Pancreas (tissue), 10 donors: ENCODE data around the gene CD40. TPM values are rescaled to one million over a fixed set of nuclear protein-coding genes. Genes with fewer than 3 reads are reported as not detected.

Experiments used
- ATAC-seq, 4 donors: fragments of 200-7000 bp; cut with Tn5 transposase; one replicate each; pipeline versions ENCODE4 v1.8.0 to v1.9.1; 2020; ENCODE audit warnings: mild to moderate bottlenecking in 4 of 4, moderate library complexity in 4 of 4
- DNase-seq, 6 donors: peaks; one replicate each; pipeline ENCODE4 v3.0.0-alpha.2; 2020
- FAIRE-seq: peaks from 2 replicates; lab custom pipeline; 2012; peaks lifted over from hg19 to GRCh38; lab: Jason Lieb, UNC
- H3K27ac ChIP-seq, 4 donors: fragments of 200-600 bp; sonication (generic); 1 replicate in 3 of 4; 2 replicates in 1 of 4; pipeline versions ENCODE4 v1.5.0 to v1.8.0; 2020
- H3K27me3 ChIP-seq, 4 donors: fragments of 200-600 bp; one replicate each; pipeline ENCODE4 v1.8.0; 2021
- H3K36me3 ChIP-seq, 3 donors: fragments of 200-600 bp; sonication (generic) in 1 of 3; one replicate each; pipeline versions ENCODE4 v1.5.0 to v1.8.0; 2020 to 2021
- H3K4me1 ChIP-seq, 3 donors: fragments of 200-600 bp; one replicate each; pipeline ENCODE4 v1.8.0; 2021
- H3K4me3 ChIP-seq, 4 donors: fragments of 200-600 bp; sonication (generic) in 2 of 4; one replicate each; pipeline versions ENCODE4 v1.5.0 to v1.8.0; 2020 to 2021
- H3K9me3 ChIP-seq, 4 donors: fragments of 200-600 bp; one replicate each; pipeline ENCODE4 v1.8.0; 2021
- WGBS, 2 donors: extraction: QIAGEN DNeasy Blood & Tissue Kit; methylation state at CpG; one replicate each; pipeline ENCODE4 v1.1.7; 2013; 5-methylcytosine and 5-hydroxymethylcytosine counted together
- intact Hi-C, 3 donors: fragments of 100-400 bp; cut with DNase I; formaldehyde crosslinking; loops; one replicate each; pipeline versions ENCODE4 v1.11.1 to v1.14.2; 2022
- polyA plus RNA-seq, 2 donors: library from polyadenylated mRNA; stranded (reverse); fragments of 200-250 nt; gene quantifications; one replicate each; pipeline ENCODE4 v1.2.3, GENCODE V29; 2013
- total RNA-seq, 6 donors: library from RNA; stranded (reverse); fragmentation: NEBNext Ultra II Directional in 4 of 6; extraction: Animal tissue kit (Norgen Biotek cat#: 25700) in 4 of 6; gene quantifications; one replicate each; pipeline versions ENCODE4 v1.2.1 to v1.2.4, GENCODE V29; 2021 to 2023
- TF ChIP-seq, protein P1 (sequence below), 4 donors: fragments of 200-600 bp; sonication (generic) in 3 of 4; IDR thresholded peaks; one replicate each; pipeline versions ENCODE4 v1.5.0 to v1.8.0; 2021; ENCODE audit warnings: antibody characterized with exemption in 4 of 4
- donor health status: healthy with polysubstance abuse.
- donor health status: DM: no; HTN: no; CAD: no; lungs with moderate emphysema.
- donor health status: DM: no; HTN: no; CAD: no.
- donor health status: control.
- donor health status: control.
- donor health status: Bipolar disorder and iron deficiency.
- donor health status: DM: yes; HTN: yes; CAD: no.
- donor health status: DM: no; HTN: no; CAD: no.
- donor health status: DM: no; HTN: no; CAD: no.
- donor health status: DM: yes; HTN: yes; CAD: no.

The CD40 gene
- total and polyA plus RNA-seq, 8 donors: 8.4 to 20.8 (median 9.7) TPM

DNA sequence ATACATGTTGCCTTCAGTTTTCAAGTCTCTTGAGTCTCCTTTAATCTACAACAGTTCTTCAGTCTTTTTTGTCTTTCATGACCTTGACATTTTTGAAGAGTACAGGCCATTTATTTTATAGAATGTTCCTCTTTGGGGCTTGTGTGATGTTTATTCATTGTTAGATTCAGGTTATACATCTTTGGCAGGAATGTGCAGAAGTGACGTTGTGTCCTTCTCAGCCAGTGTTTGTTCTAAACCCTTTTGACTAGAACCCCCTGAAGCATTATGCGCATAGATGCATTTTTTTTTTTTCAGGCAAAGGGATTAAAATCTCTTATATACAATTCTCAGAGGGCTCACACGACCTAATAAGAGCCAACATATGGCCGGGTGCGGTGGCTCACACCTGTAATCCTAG lies 17.1 kb upstream of the CD40 start:
- no peak for DNase-seq
- no peak overlapping the region for H3K27ac ChIP-seq
- H3K4me3 ChIP-seq: no peak overlapping the region
- peaks cover 0 to 4% (median 0%) of the 10 kb centered on the region in 4 donors for H3K27me3 ChIP-seq
- intact Hi-C loops: no loop called here
- TF ChIP-seq, protein P1, sequence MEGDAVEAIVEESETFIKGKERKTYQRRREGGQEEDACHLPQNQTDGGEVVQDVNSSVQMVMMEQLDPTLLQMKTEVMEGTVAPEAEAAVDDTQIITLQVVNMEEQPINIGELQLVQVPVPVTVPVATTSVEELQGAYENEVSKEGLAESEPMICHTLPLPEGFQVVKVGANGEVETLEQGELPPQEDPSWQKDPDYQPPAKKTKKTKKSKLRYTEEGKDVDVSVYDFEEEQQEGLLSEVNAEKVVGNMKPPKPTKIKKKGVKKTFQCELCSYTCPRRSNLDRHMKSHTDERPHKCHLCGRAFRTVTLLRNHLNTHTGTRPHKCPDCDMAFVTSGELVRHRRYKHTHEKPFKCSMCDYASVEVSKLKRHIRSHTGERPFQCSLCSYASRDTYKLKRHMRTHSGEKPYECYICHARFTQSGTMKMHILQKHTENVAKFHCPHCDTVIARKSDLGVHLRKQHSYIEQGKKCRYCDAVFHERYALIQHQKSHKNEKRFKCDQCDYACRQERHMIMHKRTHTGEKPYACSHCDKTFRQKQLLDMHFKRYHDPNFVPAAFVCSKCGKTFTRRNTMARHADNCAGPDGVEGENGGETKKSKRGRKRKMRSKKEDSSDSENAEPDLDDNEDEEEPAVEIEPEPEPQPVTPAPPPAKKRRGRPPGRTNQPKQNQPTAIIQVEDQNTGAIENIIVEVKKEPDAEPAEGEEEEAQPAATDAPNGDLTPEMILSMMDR (IDR thresholded peaks at IDR 0.05): no peak
- H3K36me3 ChIP-seq: no peaks in the 10 kb centered on the region
- ATAC-seq: no peak
- no peaks in the 10 kb centered on the region for H3K4me1 ChIP-seq
- 77 to 80% methylated on average over 5 of the region's 5 CpGs for WGBS, 2 donors
- no peak for FAIRE-seq
- H3K9me3 ChIP-seq: no peaks in the 10 kb centered on the region

DNA sequence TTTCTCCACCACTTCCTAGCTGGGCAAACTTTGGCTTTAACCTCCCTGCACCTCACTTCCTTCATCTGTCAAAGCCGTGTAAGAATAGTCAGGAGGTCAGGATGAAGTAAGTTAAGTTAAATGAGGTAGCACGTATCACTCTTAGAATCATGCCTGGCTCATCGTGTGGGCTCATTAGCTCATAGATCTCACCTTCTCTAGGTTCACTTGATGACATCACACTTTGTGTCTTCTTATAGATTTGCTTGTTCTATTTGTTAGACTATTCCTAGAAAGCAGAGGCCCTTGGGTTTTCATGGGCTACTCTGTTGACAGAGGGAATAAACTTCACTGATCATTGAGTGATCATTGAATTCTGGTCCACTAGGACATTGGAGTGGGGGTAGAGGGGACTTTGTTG lies 16.2 kb upstream of the CD40 start:
- H3K4me3 ChIP-seq: no peak overlapping the region
- intact Hi-C loops: no loop called here
- ATAC-seq (no peak), DNase-seq (no peak), FAIRE-seq (no peak)
- no peaks in the 10 kb centered on the region for H3K4me1 ChIP-seq
- TF ChIP-seq, protein P1 (IDR thresholded peaks at IDR 0.05): no peak
- 66 to 75% methylated on average over 3 of the region's 3 CpGs for WGBS, 2 donors
- peaks cover 0 to 6% (median 0%) of the 10 kb centered on the region in 4 donors for H3K27me3 ChIP-seq
- no peaks in the 10 kb centered on the region for H3K9me3 ChIP-seq
- no peak overlapping the region for H3K27ac ChIP-seq
- no peaks in the 10 kb centered on the region for H3K36me3 ChIP-seq

DNA sequence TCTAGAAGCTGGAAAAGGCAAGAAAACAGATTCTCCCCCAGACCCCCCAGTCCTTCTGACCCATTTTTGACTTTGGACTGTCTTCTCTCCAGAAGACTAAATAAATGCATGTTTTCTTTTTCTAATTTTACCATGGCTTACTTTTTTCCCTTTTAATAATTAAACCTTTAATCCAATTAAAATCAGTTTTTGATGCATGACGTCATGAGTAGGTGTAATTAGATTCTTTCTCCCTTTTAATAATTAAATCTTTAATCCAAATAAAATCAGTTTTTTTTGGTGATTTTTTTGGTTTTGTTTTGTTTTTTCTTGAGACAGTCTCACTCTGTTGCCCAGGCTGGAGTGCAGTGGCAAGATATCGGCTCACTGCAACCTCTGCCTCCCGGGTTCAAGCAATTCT lies 15.2 kb upstream of the CD40 start:
- TF ChIP-seq, protein P1 (IDR thresholded peaks at IDR 0.05): no peak
- Histone ChIP-seq H3K4me1 (no peaks in the 10 kb centered on the region), H3K27me3 (peaks cover 0 to 6% (median 0%) of the 10 kb centered on the region in 4 donors), H3K36me3 (no peaks in the 10 kb centered on the region), H3K4me3 (no peak overlapping the region), H3K9me3 (no peaks in the 10 kb centered on the region), H3K27ac (no peak overlapping the region)
- intact Hi-C loops: no loop called here
- FAIRE-seq (no peak), ATAC-seq (no peak), DNase-seq (no peak)
- 53 to 79% methylated on average over 3 of the region's 3 CpGs for WGBS, 2 donors

DNA sequence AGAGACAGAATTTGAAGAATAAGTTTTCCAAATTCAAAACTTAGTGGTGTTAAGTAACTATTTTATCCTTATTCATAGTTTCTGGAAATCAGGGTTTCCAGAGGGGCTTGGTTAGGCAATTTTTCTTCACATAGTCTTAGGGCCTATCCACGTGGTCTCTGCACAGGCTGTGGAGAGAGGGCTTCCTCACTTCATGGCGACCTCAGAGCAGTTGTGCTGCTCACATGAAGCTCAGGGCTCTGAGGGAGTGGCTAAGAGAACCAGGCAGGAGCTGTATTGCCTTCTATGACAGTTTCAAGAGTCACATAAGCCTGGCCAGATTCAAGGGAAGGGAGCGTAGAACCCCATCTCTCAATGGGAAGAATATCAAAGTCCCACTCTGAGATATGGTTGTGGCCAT lies 13.9 kb upstream of the CD40 start:
- H3K4me3 ChIP-seq: no peak overlapping the region
- H3K4me1 ChIP-seq: no peaks in the 10 kb centered on the region
- no peaks in the 10 kb centered on the region for H3K9me3 ChIP-seq
- intact Hi-C loops: no loop called here
- FAIRE-seq: no peak
- H3K27ac ChIP-seq: no peak overlapping the region
- H3K36me3 ChIP-seq: no peaks in the 10 kb centered on the region
- no peak for DNase-seq
- TF ChIP-seq, protein P1 (IDR thresholded peaks at IDR 0.05): no peak
- no peak for ATAC-seq
- 72 to 79% methylated on average over 3 of the region's 3 CpGs for WGBS, 2 donors
- H3K27me3 ChIP-seq: peaks cover 0 to 3% (median 0%) of the 10 kb centered on the region in 4 donors

DNA sequence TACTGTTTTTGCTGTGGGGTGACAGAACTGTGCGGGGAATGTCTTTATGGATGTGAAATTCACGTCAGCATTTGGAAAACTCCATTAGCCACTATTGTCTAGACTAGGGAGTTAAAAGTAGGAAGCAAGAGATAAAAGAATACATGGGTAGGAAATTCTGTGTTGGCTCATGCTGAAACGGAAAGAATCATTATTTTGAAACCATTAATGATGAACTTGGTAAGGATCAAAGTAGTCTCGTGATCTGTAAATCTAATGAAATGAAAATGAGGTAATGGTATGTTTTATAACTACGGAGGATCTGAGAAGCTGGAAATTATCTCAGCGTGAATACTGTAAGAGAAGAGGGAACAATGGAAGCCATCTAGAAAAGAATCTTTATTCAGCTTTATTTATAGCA lies 11.1 kb upstream of the CD40 start:
- Histone ChIP-seq H3K9me3 (no peaks in the 10 kb centered on the region), H3K27me3 (peaks cover 0 to 9% (median 0%) of the 10 kb centered on the region in 4 donors), H3K27ac (no peak overlapping the region), H3K4me3 (no peak overlapping the region), H3K4me1 (no peaks in the 10 kb centered on the region), H3K36me3 (no peaks in the 10 kb centered on the region)
- 52 to 66% methylated on average over 6 of the region's 6 CpGs for WGBS, 2 donors
- DNase-seq (no peak), FAIRE-seq (no peak), ATAC-seq (no peak)
- intact Hi-C loops: no loop called here
- TF ChIP-seq, protein P1 (IDR thresholded peaks at IDR 0.05): no peak
